Peyer's patch (tissue), 4 donors: ENCODE measurements around the gene BCL7C. TPM values are rescaled to one million over a fixed set of nuclear protein-coding genes. Genes with fewer than 3 reads are reported as not detected.

Source experiments
- DNase-seq, 3 donors: peaks; one replicate each; pipeline ENCODE4 v3.0.0-alpha.2; 2017 to 2019
- H3K27ac ChIP-seq, 4 donors: fragments of 200-600 bp; sonication (generic); one replicate each; pipeline ENCODE4 v1.5.1; 2016 to 2019
- H3K27me3 ChIP-seq, 2 donors: fragments of 200-600 bp; sonication (generic); one replicate each; pipeline ENCODE4 v1.5.1; 2019
- H3K36me3 ChIP-seq, 3 donors: fragments of 200-600 bp; sonication (generic); one replicate each; pipeline ENCODE4 v1.5.1; 2016 to 2019
- H3K4me1 ChIP-seq, 4 donors: fragments of 200-600 bp; sonication (generic); one replicate each; pipeline ENCODE4 v1.5.1; 2016 to 2019
- H3K4me3 ChIP-seq, 4 donors: fragments of 200-600 bp; sonication (generic); 1 replicate in 3 of 4; 2 replicates in 1 of 4; pipeline ENCODE4 v1.5.1; 2016 to 2019; ENCODE audit warnings: mild to moderate bottlenecking in 1 of 4
- H3K9me3 ChIP-seq, 4 donors: fragments of 200-600 bp; sonication (generic); one replicate each; pipeline ENCODE4 v1.5.1; 2016 to 2019; ENCODE audit warnings: mild to moderate bottlenecking in 1 of 4
- CTCF ChIP-seq, 6 experiments: fragments of 450-650 bp in 4 of 6; fragments of 200-600 bp in 2 of 6; sonication (generic) in 1 of 6; IDR thresholded peaks; one replicate each; pipeline ENCODE4 v1.5.1; 2017 to 2019; ENCODE audit warnings: antibody characterized with exemption in 6 of 6, mild to moderate bottlenecking in 3 of 6, moderate library complexity in 1 of 6
- POLR2A ChIP-seq, 2 donors: fragments of 450-650 bp; IDR thresholded peaks; one replicate each; pipeline ENCODE4 v1.5.1; 2017; ENCODE audit warnings: antibody characterized with exemption in 2 of 2, mild to moderate bottlenecking in 2 of 2, moderate library complexity in 2 of 2
- total RNA-seq, 4 donors: library from RNA; depleted of rRNA; stranded (reverse); fragments of >200 nt; gene quantifications; one replicate each; pipeline ENCODE4 v1.1.0, GENCODE V29; 2016

BCL7C gene
- total RNA-seq, 4 donors from 2014 or later, result 12.1 to 23.9 (median 17.8) TPM

- no peaks in the 10 kb centered on the region for H3K27me3 ChIP-seq
- no peak overlapping the region for H3K4me3 ChIP-seq
- H3K9me3 ChIP-seq, result no peaks in the 10 kb centered on the region
- peaks cover 0 to 52% (median 0%) of the 10 kb centered on the region in 3 donors for H3K36me3 ChIP-seq
- TF ChIP-seq CTCF (IDR thresholded peaks at IDR 0.05) (no peak), POLR2A (IDR thresholded peaks at IDR 0.05) (no peak)
- no peak for DNase-seq
- H3K27ac ChIP-seq, result no peak overlapping the region
- H3K4me1 ChIP-seq, result peaks cover 5 to 14% (median 9%) of the 10 kb centered on the region in 4 donors
Observed at GRCh38 chr16:30889721-30890120, 4.2 kb downstream of the BCL7C start.

GRCh38 chr16:30888856-30889499 is 4.9 kb downstream of the BCL7C start:
- Histone ChIP-seq H3K4me1 (peaks cover 5 to 14% (median 9%) of the 10 kb centered on the region in 4 donors), H3K27ac (no peak overlapping the region), H3K36me3 (peaks cover 0 to 53% (median 0%) of the 10 kb centered on the region in 3 donors), H3K9me3 (no peaks in the 10 kb centered on the region), H3K27me3 (no peaks in the 10 kb centered on the region), H3K4me3 (no peak overlapping the region)
- TF ChIP-seq CTCF (IDR thresholded peaks at IDR 0.05), result no peak
- TF ChIP-seq POLR2A (IDR thresholded peaks at IDR 0.05), result no peak
- no peak for DNase-seq

- peaks cover 0 to 8% (median 4%) of the 10 kb centered on the region in 4 donors for H3K4me1 ChIP-seq
- H3K9me3 ChIP-seq, result no peaks in the 10 kb centered on the region
- no peak overlapping the region for H3K4me3 ChIP-seq
- no peak for TF ChIP-seq CTCF (IDR thresholded peaks at IDR 0.05)
- no peak for TF ChIP-seq POLR2A (IDR thresholded peaks at IDR 0.05)
- no peak overlapping the region for H3K27ac ChIP-seq
- DNase-seq, result no peak
- no peaks in the 10 kb centered on the region for H3K27me3 ChIP-seq
- H3K36me3 ChIP-seq, result peaks cover 0 to 53% (median 0%) of the 10 kb centered on the region in 3 donors
Observed at GRCh38 chr16:30887927-30888326, 6.0 kb downstream of the BCL7C start.

- H3K27ac ChIP-seq, result no peak overlapping the region
- peaks cover 0 to 51% (median 0%) of the 10 kb centered on the region in 3 donors for H3K36me3 ChIP-seq
- no peaks in the 10 kb centered on the region for H3K27me3 ChIP-seq
- DNase-seq, result no peak
- TF ChIP-seq POLR2A (IDR thresholded peaks at IDR 0.05) (no peak), CTCF (IDR thresholded peaks at IDR 0.05) (no peak)
- no peaks in the 10 kb centered on the region for H3K9me3 ChIP-seq
- no peak overlapping the region for H3K4me3 ChIP-seq
- H3K4me1 ChIP-seq, result peaks cover 0 to 13% (median 1%) of the 10 kb centered on the region in 4 donors
Observed at GRCh38 chr16:30886145-30886544, 7.7 kb downstream of the BCL7C start.

- Histone ChIP-seq H3K9me3 (no peaks in the 10 kb centered on the region), H3K4me1 (peaks cover 0 to 16% (median 1%) of the 10 kb centered on the region in 4 donors), H3K4me3 (no peak overlapping the region), H3K27me3 (no peaks in the 10 kb centered on the region), H3K36me3 (peaks cover 0 to 41% (median 0%) of the 10 kb centered on the region in 3 donors), H3K27ac (no peak overlapping the region)
- DNase-seq, result no peak
- TF ChIP-seq POLR2A (IDR thresholded peaks at IDR 0.05), result no peak
- no peak for TF ChIP-seq CTCF (IDR thresholded peaks at IDR 0.05)
Observed at GRCh38 chr16:30885196-30885595, 8.7 kb downstream of the BCL7C start.
